Measurements from ENCODE around the gene KCTD15.
A peak's percentile ranks its signal among the peaks of the same experiment; 100 is the strongest.

KCTD15 gene

GRCh38 chr19:33766623-33767022 lies 30.0 kb upstream of the KCTD15 start:
- H4K20me1 ChIP-seq (ENCODE audit: insufficient read depth, low read length, poor library complexity, severe bottlenecking): no peaks in the 10 kb centered on the region
- H2AFZ ChIP-seq (ENCODE audit: low read length): no peak overlapping the region
- H3K36me3 ChIP-seq (ENCODE audit: insufficient read depth, low read length): no peaks in the 10 kb centered on the region
- no peak overlapping the region for H3K4me2 ChIP-seq (ENCODE audit: low read depth, low read length, poor library complexity, severe bottlenecking)
- H3K27me3 ChIP-seq (ENCODE audit: insufficient read depth, low read length, poor library complexity, severe bottlenecking): no peaks in the 10 kb centered on the region
- H3K9me3 ChIP-seq (ENCODE audit: insufficient read depth, low read depth, low read length): no peaks in the 10 kb centered on the region
- H3K4me1 ChIP-seq (ENCODE audit: insufficient read depth, low read length, poor library complexity, severe bottlenecking): no peaks in the 10 kb centered on the region
- TF ChIP-seq, protein P1, sequence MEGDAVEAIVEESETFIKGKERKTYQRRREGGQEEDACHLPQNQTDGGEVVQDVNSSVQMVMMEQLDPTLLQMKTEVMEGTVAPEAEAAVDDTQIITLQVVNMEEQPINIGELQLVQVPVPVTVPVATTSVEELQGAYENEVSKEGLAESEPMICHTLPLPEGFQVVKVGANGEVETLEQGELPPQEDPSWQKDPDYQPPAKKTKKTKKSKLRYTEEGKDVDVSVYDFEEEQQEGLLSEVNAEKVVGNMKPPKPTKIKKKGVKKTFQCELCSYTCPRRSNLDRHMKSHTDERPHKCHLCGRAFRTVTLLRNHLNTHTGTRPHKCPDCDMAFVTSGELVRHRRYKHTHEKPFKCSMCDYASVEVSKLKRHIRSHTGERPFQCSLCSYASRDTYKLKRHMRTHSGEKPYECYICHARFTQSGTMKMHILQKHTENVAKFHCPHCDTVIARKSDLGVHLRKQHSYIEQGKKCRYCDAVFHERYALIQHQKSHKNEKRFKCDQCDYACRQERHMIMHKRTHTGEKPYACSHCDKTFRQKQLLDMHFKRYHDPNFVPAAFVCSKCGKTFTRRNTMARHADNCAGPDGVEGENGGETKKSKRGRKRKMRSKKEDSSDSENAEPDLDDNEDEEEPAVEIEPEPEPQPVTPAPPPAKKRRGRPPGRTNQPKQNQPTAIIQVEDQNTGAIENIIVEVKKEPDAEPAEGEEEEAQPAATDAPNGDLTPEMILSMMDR (conservative IDR thresholded peaks at IDR 0.05; ENCODE audit: low read length): no peak
- no peak for TF ChIP-seq EZH2phosphoT487 (IDR thresholded peaks at IDR 0.05; ENCODE audit: borderline replicate concordance)
- H3K79me2 ChIP-seq (ENCODE audit: insufficient read depth, low read length): no peaks in the 10 kb centered on the region
- H3K4me3 ChIP-seq (ENCODE audit: low read length, poor library complexity, severe bottlenecking): no peak overlapping the region
- no peaks in the 10 kb centered on the region for H3F3A ChIP-seq (ENCODE audit: low read depth)
- H3K9me2 ChIP-seq (replicated peaks; ENCODE audit: low read depth, low read length): no peaks in the 10 kb centered on the region
- H3K9ac ChIP-seq (ENCODE audit: low read depth, low read length, poor library complexity, severe bottlenecking): no peak overlapping the region

DNA sequence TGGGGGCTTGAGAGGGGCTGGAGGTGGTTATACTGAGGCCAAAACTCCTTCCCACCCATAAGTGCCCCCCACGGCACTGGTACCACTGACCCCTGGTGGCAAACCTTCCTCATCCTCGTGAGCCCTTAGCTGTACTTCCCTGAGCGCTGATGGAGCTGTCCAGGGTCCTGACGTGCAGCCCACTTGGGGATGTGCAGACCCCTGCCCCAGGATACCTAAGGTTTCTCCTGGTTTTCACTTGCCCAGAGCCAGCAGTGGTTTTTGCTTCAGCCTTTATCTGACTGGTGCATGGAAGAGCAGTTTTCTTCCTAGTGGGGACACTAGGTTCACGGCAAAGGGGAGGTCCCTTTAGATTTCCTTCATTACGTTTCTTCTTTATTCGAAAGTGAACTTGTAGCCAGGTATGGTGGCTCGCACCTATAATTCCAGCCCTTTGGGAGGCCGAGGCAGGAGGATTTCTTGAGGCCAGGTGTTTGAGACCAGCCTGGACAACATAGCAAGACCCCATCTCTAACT lies 28.7 kb upstream of the KCTD15 start:
- no peak overlapping the region for H3K9ac ChIP-seq (ENCODE audit: low read depth, low read length, poor library complexity, severe bottlenecking)
- no peaks in the 10 kb centered on the region for H3K9me2 ChIP-seq (replicated peaks; ENCODE audit: low read depth, low read length)
- no peaks in the 10 kb centered on the region for H3K36me3 ChIP-seq (ENCODE audit: insufficient read depth, low read length)
- no peak overlapping the region for H3K4me2 ChIP-seq (ENCODE audit: low read depth, low read length, poor library complexity, severe bottlenecking)
- no peaks in the 10 kb centered on the region for H3F3A ChIP-seq (ENCODE audit: low read depth)
- no peaks in the 10 kb centered on the region for H3K9me3 ChIP-seq (ENCODE audit: insufficient read depth, low read depth, low read length)
- no peak overlapping the region for H2AFZ ChIP-seq (ENCODE audit: low read length)
- no peaks in the 10 kb centered on the region for H4K20me1 ChIP-seq (ENCODE audit: insufficient read depth, low read length, poor library complexity, severe bottlenecking)
- H3K79me2 ChIP-seq (ENCODE audit: insufficient read depth, low read length): no peaks in the 10 kb centered on the region
- no peaks in the 10 kb centered on the region for H3K4me1 ChIP-seq (ENCODE audit: insufficient read depth, low read length, poor library complexity, severe bottlenecking)
- H3K27me3 ChIP-seq (ENCODE audit: insufficient read depth, low read length, poor library complexity, severe bottlenecking): no peaks in the 10 kb centered on the region
- TF ChIP-seq EZH2phosphoT487 (IDR thresholded peaks at IDR 0.05; ENCODE audit: borderline replicate concordance): no peak
- TF ChIP-seq, protein P1 (conservative IDR thresholded peaks at IDR 0.05; ENCODE audit: low read length): peak; percentile 73
- H3K4me3 ChIP-seq (ENCODE audit: low read length, poor library complexity, severe bottlenecking): no peak overlapping the region

DNA sequence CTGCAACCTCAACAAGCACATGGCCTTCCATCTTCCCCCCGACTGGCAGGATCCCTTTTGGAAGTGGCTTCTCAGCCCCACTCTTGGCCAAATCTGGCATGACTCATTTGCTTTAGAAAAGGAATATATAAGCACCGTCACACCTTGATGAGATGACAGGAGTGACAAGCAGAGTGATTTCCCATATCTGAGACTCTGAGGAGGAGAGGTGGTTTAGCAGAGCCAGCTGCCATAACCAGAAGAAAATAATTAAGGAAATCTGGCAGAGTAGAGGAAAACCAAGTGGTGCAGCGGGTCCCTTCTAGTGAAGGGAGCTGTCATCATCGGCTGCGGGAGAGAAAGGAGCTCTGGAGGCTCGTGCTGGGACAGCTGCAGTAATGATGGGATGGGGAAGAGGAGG lies 27.5 kb upstream of the KCTD15 start:
- Histone ChIP-seq H3F3A (ENCODE audit: low read depth) (no peaks in the 10 kb centered on the region), H3K36me3 (ENCODE audit: insufficient read depth, low read length) (no peaks in the 10 kb centered on the region), H2AFZ (ENCODE audit: low read length) (no peak overlapping the region), H3K79me2 (ENCODE audit: insufficient read depth, low read length) (no peaks in the 10 kb centered on the region), H3K4me2 (ENCODE audit: low read depth, low read length, poor library complexity, severe bottlenecking) (no peak overlapping the region), H3K9ac (ENCODE audit: low read depth, low read length, poor library complexity, severe bottlenecking) (no peak overlapping the region), H3K9me3 (ENCODE audit: insufficient read depth, low read depth, low read length) (no peaks in the 10 kb centered on the region), H3K9me2 (replicated peaks; ENCODE audit: low read depth, low read length) (no peaks in the 10 kb centered on the region), H3K4me3 (ENCODE audit: low read length, poor library complexity, severe bottlenecking) (no peak overlapping the region), H4K20me1 (ENCODE audit: insufficient read depth, low read length, poor library complexity, severe bottlenecking) (no peaks in the 10 kb centered on the region), H3K27me3 (ENCODE audit: insufficient read depth, low read length, poor library complexity, severe bottlenecking) (no peaks in the 10 kb centered on the region), H3K4me1 (ENCODE audit: insufficient read depth, low read length, poor library complexity, severe bottlenecking) (no peaks in the 10 kb centered on the region)
- no peak for TF ChIP-seq EZH2phosphoT487 (IDR thresholded peaks at IDR 0.05; ENCODE audit: borderline replicate concordance)
- TF ChIP-seq, protein P1 (conservative IDR thresholded peaks at IDR 0.05; ENCODE audit: low read length): no peak

Measured in Loucy (cell line).